A673 (cell line): ENCODE measurements around the gene YIF1A. TPM values are rescaled to one million over a fixed set of nuclear protein-coding genes. Genes with fewer than 3 reads are reported as not detected.
"Not testable (repeated sequence)": the region's sequence is repeated elsewhere in the genome, so short reads cannot be mapped to it uniquely, and the experiment has no call there.

ENCODE experiments used
- BruUV-seq: library from RNA; stranded (reverse); fragments of 400-500 nt; replicated peaks from 2 replicates; lab custom pipeline; 2021; lab: Mats Ljungman, UMichigan
- CTCF ChIA-PET: fragments of 300-600 bp; sonication (Branson Sonifier 250); formaldehyde crosslinking; loops from one replicate; lab custom pipeline; 2022; ENCODE audit warnings: antibody characterized with exemption; lab: Charles Lee
- POLR2A ChIA-PET: fragments of 300-600 bp; sonication (Branson Sonifier 250); formaldehyde crosslinking; loops from one replicate; lab custom pipeline; 2022; ENCODE audit warnings: antibody characterized with exemption; ENCODE audit not compliant: low non-redundant PET; lab: Charles Lee
- DNase-seq: peaks from one replicate; pipeline ENCODE4 v3.0.0-alpha.2; 2015; ENCODE audit warnings: low spot score
- H3K27ac ChIP-seq: fragments of 200-600 bp; sonication (generic); 2 replicates; pipeline ENCODE4 v1.5.1; 2016; ENCODE audit warnings: mixed run types, low read depth, mild to moderate bottlenecking, mixed read lengths, antibody characterized with exemption, low read length; ENCODE audit not compliant: poor library complexity, severe bottlenecking
- H3K27me3 ChIP-seq: fragments of 200-600 bp; sonication (generic); replicated peaks from 2 replicates; pipeline ENCODE4 v1.6.1; 2017; ENCODE audit warnings: mixed run types, low read depth, mild to moderate bottlenecking, mixed read lengths, antibody characterized with exemption, low read length; ENCODE audit not compliant: insufficient read depth, poor library complexity
- H3K36me3 ChIP-seq: fragments of 200-600 bp; sonication (generic); 2 replicates; pipeline ENCODE4 v1.6.1; 2016; ENCODE audit warnings: mixed run types, mild to moderate bottlenecking, mixed read lengths, antibody characterized with exemption, low read length; ENCODE audit not compliant: insufficient read depth, poor library complexity, severe bottlenecking
- H3K4me1 ChIP-seq: fragments of 200-600 bp; sonication (generic); 2 replicates; pipeline ENCODE4 v1.6.1; 2017; ENCODE audit warnings: mixed run types, mild to moderate bottlenecking, mixed read lengths, antibody characterized with exemption, low read length; ENCODE audit not compliant: insufficient read depth, poor library complexity, severe bottlenecking
- H3K4me3 ChIP-seq: fragments of 200-600 bp; sonication (generic); 2 replicates; pipeline ENCODE4 v1.5.1; 2016; ENCODE audit warnings: low read depth, mixed run types, mild to moderate bottlenecking, mixed read lengths, low read length; ENCODE audit not compliant: poor library complexity, severe bottlenecking
- H3K9me3 ChIP-seq: fragments of 200-600 bp; sonication (generic); 2 replicates; pipeline ENCODE4 v1.6.1; 2016; ENCODE audit warnings: mixed run types, low read depth, mild to moderate bottlenecking, mixed read lengths, antibody characterized with exemption, low read length; ENCODE audit not compliant: poor library complexity, severe bottlenecking
- CTCF ChIP-seq: fragments of 300-800, 200-600 bp; sonication (generic); conservative IDR thresholded peaks from 2 replicates; pipeline ENCODE4 v1.5.1; 2017; ENCODE audit warnings: low read depth, mild to moderate bottlenecking, antibody characterized with exemption, low read length, moderate library complexity, mixed read lengths
- EZH2 ChIP-seq: fragments of 200-600 bp; sonication (generic); IDR thresholded peaks from 2 replicates; pipeline ENCODE4 v1.6.1; 2017; ENCODE audit warnings: borderline replicate concordance, low read depth, mild to moderate bottlenecking, mixed read lengths, antibody characterized with exemption, low read length; ENCODE audit not compliant: poor library complexity, severe bottlenecking
- intact Hi-C: fragments of 100-400 bp; cut with micrococcal nuclease; formaldehyde crosslinking; loops from one replicate; pipeline ENCODE4 v1.10.0; 2022; ENCODE audit not compliant: unreplicated experiment
- total RNA-seq: library from RNA; stranded (reverse); gene quantifications from 2 replicates; pipeline ENCODE4 v1.2.3, GENCODE V29; 2021

Gene YIF1A
- total RNA-seq, 1 experiment from 2014 or later: 125 TPM

- no peaks in the 10 kb centered on the region for H3K36me3 ChIP-seq
- POLR2A ChIA-PET: no interaction called here
- H3K27ac ChIP-seq: no peak overlapping the region
- CTCF ChIA-PET: interaction anchor here (1.5 to 2.0 kb wide), 2 partner anchors 9 to 10 kb away, joined by 4 to 12 read pairs; no protein-coding TSS in a partner anchor
- peaks cover 28% of the 10 kb centered on the region for H3K4me1 ChIP-seq
- TF ChIP-seq CTCF: no peak
- TF ChIP-seq EZH2: no peak
- H3K27me3 ChIP-seq: no peaks in the 10 kb centered on the region
- H3K4me3 ChIP-seq: no peak overlapping the region
- no TSS peak for BruUV-seq
- no peaks in the 10 kb centered on the region for H3K9me3 ChIP-seq
- no peak for DNase-seq
- intact Hi-C loops: no loop called here
These were observed 32.7 kb upstream of the YIF1A start for GRCh38 chr11:66321606-66322005.

GRCh38 chr11:66320748-66321147 lies 31.8 kb upstream of the YIF1A start:
- H3K36me3 ChIP-seq, H3K27ac ChIP-seq, H3K27me3 ChIP-seq, H3K9me3 ChIP-seq, BruUV-seq, CTCF ChIA-PET, DNase-seq, H3K4me3 ChIP-seq, POLR2A ChIA-PET, intact Hi-C loops: not testable (repeated sequence)
- peaks cover 33% of the 10 kb centered on the region for H3K4me1 ChIP-seq

- POLR2A ChIA-PET, intact Hi-C loops, H3K27me3 ChIP-seq, H3K9me3 ChIP-seq, DNase-seq, H3K36me3 ChIP-seq, H3K4me3 ChIP-seq, H3K27ac ChIP-seq, BruUV-seq, CTCF ChIA-PET: not testable (repeated sequence)
- peaks cover 38% of the 10 kb centered on the region for H3K4me1 ChIP-seq
These were observed 31.3 kb upstream of the YIF1A start for GRCh38 chr11:66320289-66320688.

DNA sequence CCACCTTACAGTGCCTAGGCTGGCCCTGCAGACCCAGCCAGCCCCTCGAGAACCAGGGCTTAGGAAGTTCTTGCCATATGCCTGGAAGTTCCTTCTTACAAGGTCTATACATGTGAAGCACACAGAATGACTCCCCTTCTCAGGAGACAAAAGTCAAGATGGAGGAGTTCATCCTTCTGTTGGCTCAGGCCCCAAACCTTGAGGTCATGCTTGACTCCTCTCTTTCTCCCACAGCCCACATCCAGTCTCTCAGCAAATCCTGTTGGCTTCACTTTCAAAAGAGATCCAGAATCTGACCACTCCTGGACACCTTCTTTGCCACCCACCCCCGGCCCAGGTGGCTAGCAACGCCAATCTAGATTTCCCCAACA lies 29.6 kb upstream of the YIF1A start:
- POLR2A ChIA-PET: interaction anchor here (0.6 kb wide), 1 partner anchor 203 kb away, joined by 7 read pairs; no protein-coding TSS in a partner anchor
- no peak for TF ChIP-seq CTCF
- TF ChIP-seq EZH2: no peak

More for the DNA sequence above, 29.6 kb upstream of the YIF1A start:
- DNase-seq: no peak
- peaks cover 55% of the 10 kb centered on the region for H3K4me1 ChIP-seq
- BruUV-seq: no TSS peak
- CTCF ChIA-PET: no interaction called here
- H3K27me3 ChIP-seq: no peaks in the 10 kb centered on the region
- no peak overlapping the region for H3K4me3 ChIP-seq
- intact Hi-C loops: no loop called here
- no peaks in the 10 kb centered on the region for H3K9me3 ChIP-seq
- H3K27ac ChIP-seq: peak overlapping the region; percentile 100
- no peaks in the 10 kb centered on the region for H3K36me3 ChIP-seq
